Activated naive CD8-positive, alpha-beta T cell treated with anti-CD3 and anti-CD28 coated beads for 36 hours (primary cell): ENCODE results near the gene GUCA1A. TPM values are rescaled to one million over a fixed set of nuclear protein-coding genes. Genes with fewer than 3 reads are reported as not detected.
"Not testable (repeated sequence)": the region's sequence is repeated elsewhere in the genome, so short reads cannot be mapped to it uniquely, and the experiment has no call there.

ENCODE experiments used
- DNase-seq: peaks from one replicate; pipeline ENCODE4 v3.0.0; 2021
- H3K27ac Mint-ChIP-seq: one replicate; pipeline ENCODE4 v1.8.0; 2022; ENCODE audit warnings: mild to moderate bottlenecking, moderate library complexity, mixed read lengths
- H3K27me3 Mint-ChIP-seq: one replicate; pipeline ENCODE4 v1.8.0; 2022; ENCODE audit warnings: mild to moderate bottlenecking, mixed read lengths
- H3K36me3 Mint-ChIP-seq: one replicate; pipeline ENCODE4 v1.8.0; 2021; ENCODE audit warnings: mild to moderate bottlenecking, mixed read lengths
- H3K4me1 Mint-ChIP-seq: one replicate; pipeline ENCODE4 v1.8.0; 2021; ENCODE audit warnings: mixed read lengths
- H3K4me3 Mint-ChIP-seq: one replicate; pipeline ENCODE4 v1.8.0; 2022; ENCODE audit warnings: mild to moderate bottlenecking, moderate library complexity, mixed read lengths
- H3K9me3 Mint-ChIP-seq: one replicate; pipeline ENCODE4 v1.8.0; 2022; ENCODE audit warnings: mixed read lengths
- total RNA-seq, 2 experiments: library from RNA; stranded (reverse); gene quantifications; one replicate each; pipeline ENCODE4 v1.2.3, GENCODE V29; 2021

Gene GUCA1A
- total RNA-seq, 2 experiments from 2014 or later = 0.14 TPM; not detected in 1

DNA sequence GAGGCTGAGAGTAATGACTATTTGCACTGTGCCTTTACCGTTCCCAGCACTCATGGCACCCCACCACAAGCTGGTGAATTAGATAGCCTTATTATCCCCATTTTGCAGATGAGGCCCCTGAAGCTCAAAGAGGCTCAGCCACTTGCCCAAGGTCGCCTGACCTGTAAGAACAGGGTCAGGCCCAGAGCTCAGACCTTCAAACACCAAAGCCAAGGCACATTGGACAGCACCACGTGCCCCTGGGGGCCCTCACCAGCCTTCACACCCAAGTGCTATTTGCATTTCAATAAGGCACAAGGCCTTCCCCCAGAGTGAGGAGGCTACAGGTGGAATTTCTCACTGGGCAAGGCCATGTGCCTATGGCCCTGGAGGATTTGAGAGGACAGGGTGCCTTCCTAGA is 16.5 kb upstream of the GUCA1A start:
- Mint-ChIP-seq H3K27me3 (peaks cover 2% of the 10 kb centered on the region), H3K36me3 (no peaks in the 10 kb centered on the region), H3K27ac (no peak overlapping the region), H3K4me3 (no peak overlapping the region), H3K9me3 (no peaks in the 10 kb centered on the region), H3K4me1 (no peaks in the 10 kb centered on the region)
- no peak for DNase-seq

DNA sequence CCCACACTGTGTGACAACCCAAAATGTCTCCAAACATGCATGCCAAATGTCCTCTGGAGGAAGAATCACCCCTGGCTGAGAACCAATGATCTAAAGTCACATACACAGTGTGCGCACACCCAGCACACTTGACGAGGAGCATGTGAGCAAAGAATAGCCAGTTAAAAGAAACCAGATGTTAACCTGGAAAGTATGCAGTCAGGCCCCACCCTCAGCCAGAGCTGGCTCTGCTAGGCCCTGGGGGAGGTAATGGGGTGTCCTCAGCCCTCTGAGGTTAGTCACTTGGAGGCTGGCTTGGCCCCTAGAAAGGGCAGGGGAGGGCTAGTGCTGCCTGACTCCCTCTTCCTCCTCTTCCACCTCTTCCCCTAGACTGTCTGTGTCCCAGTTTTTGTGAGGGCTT is 15.2 kb upstream of the GUCA1A start:
- H3K27ac Mint-ChIP-seq = no peak overlapping the region
- peaks cover 4% of the 10 kb centered on the region for H3K27me3 Mint-ChIP-seq
- no peaks in the 10 kb centered on the region for H3K4me1 Mint-ChIP-seq
- H3K4me3 Mint-ChIP-seq = no peak overlapping the region
- H3K36me3 Mint-ChIP-seq = no peaks in the 10 kb centered on the region
- no peak for DNase-seq
- no peaks in the 10 kb centered on the region for H3K9me3 Mint-ChIP-seq

- DNase-seq = no peak
- no peaks in the 10 kb centered on the region for H3K4me1 Mint-ChIP-seq
- peaks cover 4% of the 10 kb centered on the region for H3K27me3 Mint-ChIP-seq
- no peaks in the 10 kb centered on the region for H3K36me3 Mint-ChIP-seq
- no peaks in the 10 kb centered on the region for H3K9me3 Mint-ChIP-seq
- no peak overlapping the region for H3K4me3 Mint-ChIP-seq
- no peak overlapping the region for H3K27ac Mint-ChIP-seq
These were observed 14.5 kb upstream of the GUCA1A start for GRCh38 chr6:42158631-42159030.

DNA sequence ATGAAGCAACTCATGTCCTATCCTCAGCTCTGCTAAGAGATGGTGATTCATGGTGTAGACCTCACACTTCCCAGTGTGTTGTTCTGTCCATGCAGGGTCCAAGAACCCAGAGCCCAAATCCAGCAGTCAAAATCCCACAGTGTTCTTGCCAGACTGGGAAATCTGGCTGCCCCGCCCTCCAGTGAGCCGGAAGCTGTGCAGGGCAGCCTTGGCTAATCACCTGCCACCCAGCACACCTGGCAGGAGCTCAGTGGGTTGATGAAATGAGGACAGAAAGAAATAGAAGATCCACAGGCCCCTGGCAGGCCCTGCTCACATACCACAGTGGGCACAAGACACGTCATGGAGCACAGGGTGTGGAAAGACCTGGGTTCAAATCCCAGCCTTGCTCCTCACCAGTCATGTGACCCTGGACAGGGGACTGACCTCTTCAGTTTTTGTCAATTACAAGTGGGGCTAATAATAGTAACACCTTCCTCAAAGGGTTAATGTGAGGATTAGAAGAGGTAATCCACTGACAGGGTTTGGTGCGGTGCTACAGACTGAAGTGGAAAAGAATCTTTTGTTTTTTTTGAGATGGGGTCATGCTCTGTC is 13.6 kb upstream of the GUCA1A start:
- H3K27me3 Mint-ChIP-seq = peaks cover 4% of the 10 kb centered on the region
- H3K4me3 Mint-ChIP-seq = no peak overlapping the region
- H3K4me1 Mint-ChIP-seq = no peaks in the 10 kb centered on the region
- H3K9me3 Mint-ChIP-seq = no peaks in the 10 kb centered on the region
- H3K36me3 Mint-ChIP-seq = no peaks in the 10 kb centered on the region
- peak overlapping the region; percentile 25 for H3K27ac Mint-ChIP-seq
- no peak for DNase-seq

GRCh38 chr6:42162384-42162783 is 10.8 kb upstream of the GUCA1A start:
- H3K27me3 Mint-ChIP-seq = peaks cover 4% of the 10 kb centered on the region
- H3K9me3 Mint-ChIP-seq = no peaks in the 10 kb centered on the region
- DNase-seq = no peak
- no peak overlapping the region for H3K27ac Mint-ChIP-seq
- H3K4me1 Mint-ChIP-seq = no peaks in the 10 kb centered on the region
- H3K4me3 Mint-ChIP-seq = no peak overlapping the region
- no peaks in the 10 kb centered on the region for H3K36me3 Mint-ChIP-seq

- no peaks in the 10 kb centered on the region for H3K9me3 Mint-ChIP-seq
- no peaks in the 10 kb centered on the region for H3K4me1 Mint-ChIP-seq
These were observed 10.4 kb upstream of the GUCA1A start for GRCh38 chr6:42162812-42163211.

DNA sequence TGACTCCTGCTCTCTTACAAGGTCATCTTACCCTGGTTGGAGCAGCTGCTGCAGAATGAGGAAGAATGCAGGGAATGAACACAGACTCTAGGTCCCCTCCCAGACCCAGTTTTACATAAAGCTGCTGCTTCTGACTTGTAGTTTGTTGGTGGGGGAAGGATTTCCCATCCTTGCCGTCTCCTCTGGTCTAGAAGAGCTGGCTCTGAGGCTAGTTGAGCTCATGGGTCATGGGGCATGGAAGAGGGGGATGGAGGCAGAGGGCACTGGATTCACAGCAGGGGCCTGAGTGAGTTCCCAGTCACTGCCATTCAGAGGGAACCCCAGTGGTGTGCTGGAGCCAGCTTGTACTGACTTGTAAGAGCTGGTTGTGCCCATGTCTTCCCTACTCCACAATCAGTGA is 9.2 kb upstream of the GUCA1A start:
- H3K4me3 Mint-ChIP-seq = no peak overlapping the region
- H3K36me3 Mint-ChIP-seq = no peaks in the 10 kb centered on the region
- peaks cover 4% of the 10 kb centered on the region for H3K27me3 Mint-ChIP-seq
- H3K27ac Mint-ChIP-seq = no peak overlapping the region
- H3K9me3 Mint-ChIP-seq = no peaks in the 10 kb centered on the region
- no peaks in the 10 kb centered on the region for H3K4me1 Mint-ChIP-seq
- DNase-seq = no peak

More at GRCh38 chr6:42162812-42163211, 10.4 kb upstream of the GUCA1A start:
- Mint-ChIP-seq H3K27me3 (peaks cover 4% of the 10 kb centered on the region), H3K27ac (no peak overlapping the region), H3K4me3 (no peak overlapping the region), H3K36me3 (no peaks in the 10 kb centered on the region)
- DNase-seq = no peak

- Mint-ChIP-seq H3K9me3 (no peaks in the 10 kb centered on the region), H3K4me3 (no peak overlapping the region), H3K4me1 (no peaks in the 10 kb centered on the region), H3K36me3 (no peaks in the 10 kb centered on the region), H3K27me3 (peaks cover 4% of the 10 kb centered on the region), H3K27ac (no peak overlapping the region)
- no peak for DNase-seq
These were observed 8.1 kb upstream of the GUCA1A start for GRCh38 chr6:42165016-42165415.

- Mint-ChIP-seq H3K27me3 (peaks cover 3% of the 10 kb centered on the region), H3K27ac (no peak overlapping the region), H3K4me3 (no peak overlapping the region), H3K36me3 (no peaks in the 10 kb centered on the region), H3K4me1 (no peaks in the 10 kb centered on the region), H3K9me3 (no peaks in the 10 kb centered on the region)
- DNase-seq = peak; percentile 68
These were observed 6.6 kb upstream of the GUCA1A start for GRCh38 chr6:42166444-42167141.

GRCh38 chr6:42168650-42169049 is 4.5 kb upstream of the GUCA1A start:
- no peaks in the 10 kb centered on the region for H3K36me3 Mint-ChIP-seq

GRCh38 chr6:42169780-42170179 is 3.4 kb upstream of the GUCA1A start:
- H3K4me1 Mint-ChIP-seq, H3K27me3 Mint-ChIP-seq, H3K36me3 Mint-ChIP-seq, H3K27ac Mint-ChIP-seq, DNase-seq, H3K9me3 Mint-ChIP-seq, H3K4me3 Mint-ChIP-seq: not testable (repeated sequence)

More at GRCh38 chr6:42168650-42169049, 4.5 kb upstream of the GUCA1A start:
- H3K4me1 Mint-ChIP-seq = no peaks in the 10 kb centered on the region
- H3K27ac Mint-ChIP-seq = no peak overlapping the region
- no peaks in the 10 kb centered on the region for H3K27me3 Mint-ChIP-seq
- DNase-seq = no peak
- no peaks in the 10 kb centered on the region for H3K9me3 Mint-ChIP-seq
- H3K4me3 Mint-ChIP-seq = no peak overlapping the region

- no peak overlapping the region for H3K4me3 Mint-ChIP-seq
- no peaks in the 10 kb centered on the region for H3K4me1 Mint-ChIP-seq
- DNase-seq = no peak
- no peaks in the 10 kb centered on the region for H3K9me3 Mint-ChIP-seq
- H3K27ac Mint-ChIP-seq = no peak overlapping the region
- H3K27me3 Mint-ChIP-seq = no peaks in the 10 kb centered on the region
- no peaks in the 10 kb centered on the region for H3K36me3 Mint-ChIP-seq
These were observed 1.2 kb upstream of the GUCA1A start for GRCh38 chr6:42171813-42172581.

DNA sequence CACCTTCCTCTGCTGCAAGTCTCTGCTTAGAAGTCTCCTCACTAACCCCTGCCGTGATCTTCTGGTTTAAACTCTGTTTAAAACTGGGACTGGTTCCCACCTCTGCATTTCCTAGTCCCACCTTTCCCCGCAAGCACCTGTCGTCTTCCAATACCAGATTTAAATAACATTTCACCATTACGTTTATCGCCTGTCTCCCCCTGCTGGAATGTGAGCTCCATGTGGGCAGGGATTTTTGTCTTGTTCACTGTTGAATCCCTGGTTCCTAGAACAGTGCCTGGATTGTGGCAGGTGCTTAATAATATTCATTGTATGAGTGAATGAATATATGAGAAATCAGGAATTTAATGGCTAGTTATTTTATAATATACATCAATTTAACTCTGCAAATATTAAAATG is 2.7 kb downstream of the GUCA1A start:
- Mint-ChIP-seq H3K9me3 (no peaks in the 10 kb centered on the region), H3K27ac (no peak overlapping the region), H3K4me3 (no peak overlapping the region), H3K36me3 (no peaks in the 10 kb centered on the region), H3K4me1 (peaks cover 10% of the 10 kb centered on the region), H3K27me3 (peaks cover 21% of the 10 kb centered on the region)
- DNase-seq = no peak

DNA sequence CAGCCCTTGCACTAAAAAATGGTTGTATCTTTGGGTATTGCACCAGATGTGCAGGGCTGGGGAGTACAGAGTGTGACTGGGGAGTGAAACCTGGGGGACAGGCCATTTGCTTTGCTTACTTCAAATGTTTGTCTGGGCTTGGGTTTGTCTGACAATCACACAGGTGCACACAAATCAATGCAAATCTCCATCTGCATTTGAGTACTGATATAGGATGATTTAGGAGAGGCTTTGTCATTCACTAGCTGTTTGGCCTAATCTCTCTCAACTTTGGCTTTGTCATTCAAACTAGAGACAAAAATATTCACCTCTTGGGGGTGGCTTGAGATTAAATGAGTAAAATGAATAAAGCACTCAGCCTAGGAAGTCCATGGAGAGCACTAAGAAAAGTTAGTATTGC is 3.8 kb downstream of the GUCA1A start:
- Mint-ChIP-seq H3K4me1 (peaks cover 10% of the 10 kb centered on the region), H3K27me3 (peaks cover 21% of the 10 kb centered on the region), H3K9me3 (no peaks in the 10 kb centered on the region), H3K36me3 (no peaks in the 10 kb centered on the region), H3K4me3 (no peak overlapping the region), H3K27ac (no peak overlapping the region)
- DNase-seq = no peak

DNA sequence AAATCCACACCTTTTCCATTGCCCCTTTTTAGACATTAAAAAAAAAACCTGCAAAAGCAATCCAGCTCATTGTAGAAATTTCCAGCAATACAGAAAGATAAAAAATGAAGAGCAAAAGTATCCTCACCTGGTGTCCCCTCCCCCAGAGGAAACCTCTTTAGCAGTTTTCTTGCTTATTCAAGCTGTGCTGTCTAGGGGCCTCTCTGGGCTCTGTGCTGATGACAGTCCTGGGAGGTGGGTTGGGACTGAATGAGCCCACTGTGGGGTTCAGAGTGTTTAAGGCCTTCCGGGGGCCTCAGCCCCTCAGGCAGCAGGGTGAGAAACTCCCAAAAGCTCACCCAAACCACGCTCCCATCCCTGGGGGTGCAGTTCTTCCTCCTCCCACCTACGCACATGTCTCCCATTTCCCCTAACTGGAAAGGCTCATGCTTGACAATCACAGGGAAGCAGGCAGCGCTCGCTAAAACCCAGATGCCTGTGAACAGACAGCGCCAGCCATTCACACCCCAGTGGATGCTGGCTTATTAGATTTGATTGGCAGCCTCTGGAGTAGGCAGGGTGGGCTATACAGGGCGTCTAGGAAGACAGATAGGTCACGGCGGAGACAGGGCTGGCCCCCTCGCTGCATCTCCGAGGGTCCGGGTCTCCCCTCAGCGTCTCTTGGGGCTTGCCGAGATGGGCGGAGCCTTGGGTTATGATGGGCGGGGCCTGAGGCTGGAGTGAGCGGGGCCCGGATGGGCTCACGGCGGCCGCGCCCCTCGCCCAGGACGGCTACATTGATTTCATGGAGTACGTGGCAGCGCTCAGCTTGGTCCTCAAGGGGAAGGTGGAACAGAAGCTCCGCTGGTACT is 4.6 kb downstream of the GUCA1A start:
- H3K36me3 Mint-ChIP-seq = no peaks in the 10 kb centered on the region
- DNase-seq = peak; percentile 27
- no peaks in the 10 kb centered on the region for H3K9me3 Mint-ChIP-seq
- peaks cover 21% of the 10 kb centered on the region for H3K27me3 Mint-ChIP-seq
- peak overlapping the region; percentile 15 for H3K4me3 Mint-ChIP-seq
- no peak overlapping the region for H3K27ac Mint-ChIP-seq
- peaks cover 10% of the 10 kb centered on the region for H3K4me1 Mint-ChIP-seq
